CD4-positive, alpha-beta T cell treated with Interferon gamma for 1 hour (primary cell): ENCODE measurements around the gene RAB6A.
"Not testable (repeated sequence)": the region's sequence is repeated elsewhere in the genome, so short reads cannot be mapped to it uniquely, and the experiment has no call there.

Experiments used
- DNase-seq: peaks from one replicate; pipeline ENCODE4 v3.0.0-alpha.2; 2020

The RAB6A gene

DNA sequence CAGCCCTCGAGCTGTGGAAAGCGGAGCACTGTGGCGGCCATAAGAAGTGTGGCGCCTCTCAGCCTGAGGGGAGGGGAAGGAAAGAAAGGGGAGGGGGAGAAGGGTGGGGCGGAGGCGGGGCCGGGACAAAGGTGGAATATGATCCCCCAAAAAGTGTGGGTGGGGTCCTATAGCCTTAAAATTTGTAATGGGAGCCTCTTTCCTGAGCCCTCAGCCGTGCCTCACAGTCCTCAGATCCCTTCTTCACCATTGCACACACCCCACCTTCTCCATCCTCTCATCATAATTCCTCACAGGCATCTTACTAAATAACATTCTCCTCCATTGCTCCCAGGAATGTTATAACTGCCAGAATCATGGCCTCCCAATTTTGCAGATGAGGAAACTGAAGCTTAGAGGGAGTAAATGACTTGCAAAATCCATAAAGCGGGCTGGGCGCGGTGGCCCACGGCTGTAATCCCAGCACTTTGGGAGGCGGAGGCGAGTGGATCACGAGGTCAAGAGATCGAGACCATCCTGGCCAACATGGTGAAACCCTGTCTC lies 600 bp upstream of the RAB6A start:
- DNase-seq, result no peak

DNA sequence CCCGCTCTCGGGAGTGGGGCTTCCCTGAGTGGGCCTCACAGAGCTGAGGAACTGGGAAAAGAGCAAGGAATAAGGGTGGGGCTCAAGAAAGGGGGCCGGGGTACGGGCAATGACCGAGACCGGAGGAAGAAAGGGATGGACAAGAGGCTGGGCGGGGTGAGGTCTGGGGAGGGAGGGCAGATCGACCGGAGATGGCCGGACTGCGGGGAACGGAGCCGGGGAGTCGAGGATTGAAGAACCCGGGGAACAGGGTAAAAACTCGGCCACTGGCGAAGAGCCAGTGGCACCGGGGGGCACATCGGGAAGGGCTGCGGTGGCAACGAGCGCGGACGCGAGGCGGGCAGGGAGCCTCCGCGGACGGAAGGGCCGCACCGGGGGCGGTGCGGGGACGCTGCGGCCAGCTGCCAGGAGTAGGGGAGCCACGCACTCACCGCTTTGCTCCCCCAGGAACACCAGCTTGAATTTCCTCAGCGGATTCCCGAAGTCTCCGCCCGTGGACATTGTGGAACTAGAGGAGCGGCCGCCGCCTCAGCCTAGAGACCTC lies 667 bp downstream of the RAB6A start:
- peak; percentile 2 for DNase-seq

DNA sequence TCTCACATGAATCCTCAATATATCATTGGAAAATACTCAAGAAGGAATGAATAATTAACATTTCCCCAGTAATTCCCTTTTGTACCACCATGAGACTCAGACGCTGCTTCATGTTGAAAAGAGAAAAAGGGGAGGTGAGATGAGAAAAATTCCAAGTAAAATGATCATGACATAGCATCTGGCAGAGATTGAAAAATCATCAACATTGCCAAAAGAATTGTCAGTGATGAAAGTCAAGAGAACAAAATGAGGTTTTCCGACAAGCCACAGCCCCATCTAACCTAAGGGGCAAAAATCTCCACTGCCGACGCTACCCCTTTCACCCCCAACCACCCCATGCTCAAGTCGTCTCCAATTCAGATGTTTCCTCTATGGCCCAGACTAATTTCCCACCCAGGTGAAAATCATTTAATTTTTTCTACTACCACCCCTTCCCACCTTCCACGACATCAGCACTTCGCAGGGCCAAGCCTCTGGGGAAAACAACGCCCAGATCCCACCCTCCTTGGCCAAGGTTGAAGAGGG lies 1.2 kb downstream of the RAB6A start:
- DNase-seq, result no peak

DNA sequence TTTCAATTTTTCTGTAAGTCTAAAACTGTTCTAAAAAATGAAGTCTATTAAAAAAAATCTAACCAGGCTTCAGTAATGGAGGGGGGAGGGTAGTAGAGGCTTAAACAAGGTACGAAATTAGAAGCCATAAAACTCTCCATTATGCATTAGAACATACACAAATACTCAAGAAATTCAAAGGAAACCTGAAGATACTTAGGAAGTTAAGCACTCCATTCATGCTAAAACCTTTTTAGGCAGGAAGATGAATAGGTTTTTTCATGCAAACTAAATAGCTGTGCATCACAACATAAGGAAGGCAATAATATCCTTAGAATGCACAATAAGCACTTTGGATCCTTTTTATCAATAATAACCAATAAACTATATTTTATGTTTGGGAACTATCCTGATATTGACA lies 2.4 kb downstream of the RAB6A start:
- DNase-seq, result no peak

DNA sequence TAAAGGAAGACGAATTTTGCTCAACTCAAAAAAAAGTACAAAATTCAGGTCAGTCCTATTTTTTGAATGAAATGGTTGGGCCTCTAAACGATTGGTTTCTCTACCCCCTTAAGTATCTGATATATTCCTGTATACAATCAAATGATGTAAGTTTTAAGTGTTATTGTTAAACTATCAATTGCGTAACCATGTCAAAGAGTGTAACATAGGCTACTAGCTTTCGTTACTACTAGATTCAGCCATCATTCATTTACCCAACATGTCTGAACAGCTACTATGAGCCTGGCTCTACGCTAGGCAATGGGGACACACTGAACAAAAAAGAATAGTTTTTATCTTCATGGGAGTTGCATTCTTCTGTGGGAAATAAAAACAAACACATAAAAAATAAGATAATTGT lies 3.3 kb downstream of the RAB6A start:
- DNase-seq, result no peak

DNA sequence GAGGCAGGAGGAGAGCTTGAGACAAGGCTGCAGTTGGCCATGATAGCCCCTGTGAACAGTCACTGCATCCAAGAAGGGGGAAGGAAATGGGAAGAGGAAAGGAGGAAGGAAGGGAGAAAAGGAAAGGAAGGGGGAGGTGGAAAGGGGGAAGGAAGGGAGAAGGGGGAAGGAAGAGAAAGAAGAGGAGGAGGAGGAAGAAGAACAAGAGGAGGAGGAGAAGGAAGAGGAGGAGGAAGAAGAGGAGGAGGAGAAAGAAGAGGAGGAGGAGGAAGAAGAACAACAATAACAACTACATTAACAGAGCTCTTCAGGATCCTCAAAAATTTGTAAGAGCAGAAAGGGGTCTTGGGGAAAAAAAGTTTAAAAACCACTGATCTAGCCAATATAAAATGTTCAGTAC lies 5.2 kb downstream of the RAB6A start:
- no peak for DNase-seq

DNA sequence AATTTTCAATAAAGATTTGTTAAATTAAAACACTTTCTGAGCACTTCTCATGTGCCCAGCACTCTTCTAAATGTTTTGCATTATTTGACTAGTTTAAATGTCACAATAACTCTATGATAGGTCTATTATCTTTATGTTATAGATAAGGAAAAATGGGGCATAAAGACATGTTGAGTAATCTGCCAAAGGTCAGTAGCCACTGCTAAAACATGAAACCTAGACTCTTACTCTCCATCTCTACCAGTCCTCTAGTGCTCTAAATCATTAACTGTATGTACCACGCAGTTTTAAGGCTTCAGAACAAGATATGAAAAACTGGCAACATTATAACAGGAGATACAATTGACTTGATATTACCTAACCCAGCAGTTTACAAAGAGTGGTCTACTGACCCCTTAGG lies 6.9 kb downstream of the RAB6A start:
- DNase-seq, result no peak

DNA sequence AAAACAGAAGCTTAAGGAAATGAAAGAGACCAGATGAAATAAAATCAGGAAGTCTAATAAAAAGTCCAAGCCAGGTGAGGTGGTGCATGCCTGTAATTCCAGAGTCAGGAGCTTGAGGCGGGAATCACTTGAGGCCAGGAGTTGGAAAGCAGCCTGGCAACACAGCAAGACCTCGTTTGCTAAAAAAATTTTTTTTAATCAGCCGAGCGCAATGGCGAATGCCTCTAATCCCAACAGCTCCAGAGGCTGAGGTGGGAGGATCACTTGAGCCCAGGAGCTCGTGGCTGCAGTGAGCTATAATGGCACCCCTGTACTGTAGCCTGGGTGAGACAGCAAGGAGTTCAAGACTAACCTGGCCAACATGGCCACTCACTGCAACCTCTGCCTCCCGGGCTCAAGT lies 8.0 kb downstream of the RAB6A start:
- no peak for DNase-seq

DNA sequence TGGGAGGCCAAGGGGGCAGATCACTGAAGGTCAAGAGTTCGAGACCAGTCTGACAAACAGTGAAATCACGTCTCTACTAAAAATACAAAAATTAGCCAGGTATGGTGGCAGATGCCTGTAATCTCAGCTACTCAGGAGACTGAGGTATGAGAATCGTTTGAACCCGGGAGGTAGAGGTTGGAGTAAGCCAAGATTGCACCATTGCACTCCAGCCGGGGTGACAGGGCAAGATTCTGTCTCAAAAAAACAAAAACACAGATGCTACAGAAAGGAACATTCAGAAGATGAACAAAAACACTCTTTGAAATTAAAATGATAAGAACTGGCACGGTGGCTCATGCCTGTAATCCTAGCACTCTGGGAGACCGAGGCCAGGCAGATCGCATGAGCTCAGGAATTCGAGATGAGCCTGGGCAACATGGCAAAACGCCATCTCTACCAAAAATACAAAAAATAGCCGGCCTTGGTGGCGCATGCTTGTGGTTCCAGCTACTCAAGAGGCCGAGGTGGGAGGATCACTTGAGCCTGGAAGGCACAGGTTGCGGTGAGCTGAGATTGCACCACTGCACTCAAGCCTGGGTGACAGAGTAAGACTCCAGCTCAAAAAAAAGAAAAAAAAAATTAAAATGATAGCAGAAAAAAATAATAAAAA lies 8.5 kb downstream of the RAB6A start:
- DNase-seq, result no peak

DNA sequence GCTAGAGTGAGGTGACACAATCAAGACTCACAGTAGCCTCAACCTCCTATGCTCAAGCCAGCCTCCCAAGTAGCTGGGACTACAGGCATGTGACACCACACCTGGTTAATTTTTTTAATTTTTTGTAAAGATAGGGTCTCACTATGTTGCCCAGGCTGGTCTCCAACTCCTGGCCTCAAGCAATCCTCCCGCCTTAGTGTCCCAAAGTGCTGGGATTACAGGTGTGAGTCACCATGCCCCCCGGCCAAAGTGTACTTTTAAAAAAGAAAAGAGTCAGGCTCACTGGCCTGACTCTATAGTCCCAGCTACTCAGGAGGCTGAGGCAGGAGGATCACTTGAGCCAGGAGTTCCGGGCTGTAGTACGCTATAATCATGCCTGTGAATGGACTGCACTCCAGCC lies 10.0 kb downstream of the RAB6A start:
- not testable (repeated sequence) for DNase-seq

DNA sequence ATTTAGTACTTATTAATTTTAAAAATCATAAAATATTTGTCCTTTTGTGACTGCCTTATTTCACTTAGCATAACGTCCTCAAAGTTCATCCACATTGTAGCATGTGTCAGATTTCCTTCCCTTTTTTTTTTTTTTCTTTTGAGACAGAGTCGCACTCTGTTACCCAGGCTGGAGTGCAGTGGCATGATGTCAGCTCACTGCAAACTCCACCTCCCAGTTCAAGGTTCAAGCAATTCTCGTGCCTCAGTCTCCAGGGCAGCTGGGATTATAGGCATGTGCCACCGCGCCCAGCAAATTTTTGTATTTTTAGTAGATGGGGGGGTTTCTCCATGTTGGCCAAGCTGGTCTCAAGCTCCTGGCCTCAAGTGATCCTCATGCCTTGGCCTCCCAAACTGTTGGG lies 10.6 kb downstream of the RAB6A start:
- no peak for DNase-seq

DNA sequence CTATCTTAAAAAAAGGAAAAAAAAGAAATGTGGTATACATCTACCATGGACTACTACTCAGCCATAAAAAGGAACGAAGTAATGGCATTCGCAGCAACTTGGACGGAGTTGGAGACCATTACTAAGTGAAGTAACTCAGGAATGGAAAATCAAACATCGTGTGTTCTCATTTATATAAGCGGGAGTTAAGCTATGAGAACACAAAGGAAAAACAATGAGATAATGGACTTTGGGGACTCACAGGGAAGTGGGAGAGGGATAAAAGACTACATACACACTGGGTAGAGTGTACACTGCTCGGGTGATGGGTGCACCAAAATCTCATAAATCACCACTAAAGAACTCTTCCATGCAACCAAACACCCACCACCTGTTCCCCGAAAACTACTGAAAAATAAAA lies 11.8 kb downstream of the RAB6A start:
- no peak for DNase-seq

DNA sequence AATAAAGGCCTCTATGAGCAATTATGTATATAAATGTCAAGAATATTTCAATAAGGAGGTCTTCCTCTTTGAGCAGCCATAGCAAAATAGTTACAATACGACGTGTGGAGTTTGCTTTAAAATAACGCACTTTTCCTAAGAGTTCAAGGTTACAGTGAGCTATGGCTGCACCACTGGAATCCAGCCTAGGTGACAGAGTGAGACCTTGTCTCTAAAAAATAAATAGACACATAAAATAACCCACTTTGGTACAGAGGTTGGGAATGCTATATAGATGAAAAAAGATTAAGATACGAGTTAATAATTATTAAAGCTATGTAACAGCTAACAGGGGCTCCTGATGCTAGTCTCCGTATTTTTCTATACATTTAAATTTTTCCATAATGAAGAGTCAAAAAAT lies 12.6 kb downstream of the RAB6A start:
- no peak for DNase-seq

DNA sequence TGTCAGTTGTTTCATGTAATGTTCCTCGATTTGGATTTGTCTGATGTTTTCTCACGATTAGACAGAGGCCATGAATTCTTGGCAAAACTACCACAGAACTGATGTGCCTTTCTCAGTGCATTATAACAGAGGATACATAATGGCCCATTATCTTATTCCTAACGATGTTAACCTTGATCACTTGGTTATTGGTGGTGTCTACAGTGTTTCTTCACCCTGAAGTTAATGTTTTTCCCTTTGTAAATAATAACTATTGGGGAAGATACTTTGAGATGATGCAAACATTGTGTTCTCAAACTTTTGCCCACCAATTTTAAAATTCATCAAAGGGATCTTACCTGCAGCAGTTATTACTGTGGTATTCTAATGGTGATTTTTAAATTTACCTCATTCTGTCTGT lies 13.1 kb downstream of the RAB6A start:
- DNase-seq, result no peak

DNA sequence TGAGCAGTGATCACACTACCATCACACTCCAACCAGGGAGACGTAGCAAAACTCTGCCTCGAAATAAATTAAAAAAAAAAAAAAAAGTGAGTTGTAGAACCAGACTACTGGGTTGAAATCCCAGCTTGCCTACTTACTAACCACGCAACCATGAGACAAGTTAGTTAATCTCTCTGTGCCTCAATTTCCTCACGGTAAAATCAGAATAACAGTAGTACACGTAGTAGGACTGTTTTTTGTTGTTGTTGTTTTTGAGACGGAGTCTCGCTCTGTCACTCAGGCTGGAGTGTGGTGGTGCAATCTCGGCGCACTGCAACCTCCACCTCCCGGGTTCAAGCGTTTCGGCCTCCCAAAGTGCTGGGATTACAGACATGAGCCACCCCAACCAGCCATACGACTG lies 14.2 kb downstream of the RAB6A start:
- DNase-seq, result no peak

DNA sequence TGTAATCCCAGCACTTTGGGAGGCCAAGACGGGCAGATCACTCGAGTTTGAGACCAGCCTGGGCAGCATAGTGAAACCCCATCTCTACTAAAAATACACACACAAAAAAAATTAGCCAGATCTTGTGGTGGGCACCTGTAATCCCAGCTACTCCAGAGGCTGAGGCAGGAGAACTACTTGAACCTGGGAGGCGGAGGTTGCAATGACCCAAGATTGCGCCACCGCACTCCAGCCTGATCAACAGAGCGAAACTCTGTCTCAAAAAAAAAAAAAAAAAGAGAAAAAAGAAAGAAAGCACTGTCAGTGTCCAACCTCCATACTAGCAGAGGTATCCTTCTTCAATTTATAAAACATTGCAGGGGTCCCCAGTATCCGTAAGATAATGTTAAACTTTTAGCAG lies 17.8 kb downstream of the RAB6A start:
- DNase-seq, result no peak

DNA sequence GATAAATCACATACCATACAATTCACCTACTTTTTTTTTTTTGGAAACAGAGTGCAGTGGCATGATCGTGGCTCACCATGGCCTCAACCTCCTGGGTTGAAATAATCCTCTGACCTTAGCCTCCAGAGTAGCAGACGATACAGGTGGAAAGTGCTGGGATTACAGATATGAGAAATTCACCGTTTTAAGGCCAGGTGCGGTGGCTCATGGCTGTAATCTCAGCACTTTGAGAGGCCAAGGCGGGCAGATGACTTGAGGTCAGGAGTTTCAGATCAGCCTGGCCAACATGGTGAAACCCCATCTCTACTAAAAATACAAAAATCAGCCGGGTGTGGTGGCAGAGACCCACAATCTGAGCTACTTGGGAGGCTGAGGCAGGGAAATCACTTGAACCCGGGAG lies 24.9 kb downstream of the RAB6A start:
- DNase-seq, result not testable (repeated sequence)

DNA sequence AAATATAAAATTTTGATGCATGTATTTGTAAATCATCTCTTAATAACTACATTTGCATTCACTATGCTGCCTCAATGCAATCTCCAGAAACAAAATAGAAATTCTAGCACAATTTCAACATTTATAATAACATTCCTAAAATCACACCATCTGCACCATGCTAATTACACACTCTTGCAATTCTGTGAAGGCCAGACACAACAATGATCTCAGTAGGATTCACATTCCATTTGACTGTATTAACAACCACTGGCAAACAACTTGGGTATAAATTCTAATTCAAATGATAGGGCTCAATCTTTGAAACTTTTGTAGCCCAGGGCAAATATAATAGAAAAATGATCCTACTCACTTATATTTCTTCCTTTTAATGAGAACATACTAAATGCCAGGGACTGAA lies 25.9 kb downstream of the RAB6A start:
- DNase-seq, result no peak

DNA sequence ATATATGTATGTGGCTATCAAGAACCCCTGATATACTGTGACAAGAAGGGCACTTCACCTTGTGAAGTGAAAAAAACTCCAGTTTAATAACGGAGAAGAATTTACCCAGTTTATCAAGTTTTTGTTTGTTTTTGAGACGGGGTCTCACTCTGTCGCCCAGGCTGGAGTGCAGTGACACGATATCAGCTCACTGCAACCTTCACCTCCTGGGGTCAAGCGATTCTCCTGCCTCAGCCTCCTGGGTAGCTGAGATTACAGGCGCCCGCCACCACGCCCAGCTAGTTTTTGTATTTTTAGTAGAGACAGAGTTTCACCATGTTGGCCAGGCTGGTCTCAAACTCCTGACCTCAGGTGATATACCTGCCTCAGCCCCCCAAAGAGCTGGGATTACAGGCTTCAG lies 26.9 kb downstream of the RAB6A start:
- not testable (repeated sequence) for DNase-seq

DNA sequence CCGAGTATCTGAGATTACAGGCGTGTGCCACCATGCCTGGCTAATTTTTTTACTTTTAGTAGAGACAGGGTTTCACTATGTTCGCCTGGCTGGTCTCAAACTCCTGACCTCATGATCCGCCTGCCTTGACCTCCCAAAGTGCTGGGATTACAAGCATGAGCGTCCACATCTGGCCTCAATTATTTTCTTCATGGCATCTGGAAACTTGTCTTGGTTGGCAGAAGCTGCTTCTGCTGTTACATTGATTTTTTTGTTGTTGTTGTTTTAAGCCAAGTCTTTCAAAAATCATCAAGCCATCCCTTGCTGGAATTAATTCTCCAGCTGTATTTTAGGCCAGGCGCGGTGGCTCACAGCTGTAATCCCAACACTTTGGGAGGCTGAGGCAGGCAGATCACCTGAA lies 27.9 kb downstream of the RAB6A start:
- not testable (repeated sequence) for DNase-seq

DNA sequence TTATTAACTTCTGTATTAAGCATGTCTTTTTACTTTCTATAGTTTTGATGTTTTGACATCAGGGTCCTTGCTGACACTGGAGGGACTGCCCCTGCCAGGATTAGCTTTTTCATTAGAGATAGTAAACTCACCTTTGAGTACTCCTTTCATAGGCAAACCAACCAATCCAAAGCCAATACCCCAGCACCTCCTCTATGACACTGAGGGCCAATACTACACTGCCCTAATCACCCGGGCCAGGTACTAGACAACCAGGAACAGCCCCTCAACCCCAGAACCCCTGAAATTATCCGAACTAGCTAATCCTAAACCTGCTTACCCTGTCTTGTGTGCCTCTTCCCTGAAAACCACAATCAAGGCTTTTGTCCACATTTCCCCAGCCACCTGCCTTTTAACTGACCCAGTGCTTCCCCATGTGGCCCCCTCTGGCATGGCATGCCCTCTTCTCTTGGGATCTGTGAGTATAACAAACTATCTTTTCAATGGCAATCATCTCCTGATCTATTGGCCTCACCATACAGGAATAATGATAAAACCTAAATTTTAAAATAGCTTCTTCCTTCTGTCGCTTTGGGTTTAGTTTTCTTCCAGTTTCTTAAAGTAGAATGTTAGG lies 31.2 kb downstream of the RAB6A start:
- no peak for DNase-seq

DNA sequence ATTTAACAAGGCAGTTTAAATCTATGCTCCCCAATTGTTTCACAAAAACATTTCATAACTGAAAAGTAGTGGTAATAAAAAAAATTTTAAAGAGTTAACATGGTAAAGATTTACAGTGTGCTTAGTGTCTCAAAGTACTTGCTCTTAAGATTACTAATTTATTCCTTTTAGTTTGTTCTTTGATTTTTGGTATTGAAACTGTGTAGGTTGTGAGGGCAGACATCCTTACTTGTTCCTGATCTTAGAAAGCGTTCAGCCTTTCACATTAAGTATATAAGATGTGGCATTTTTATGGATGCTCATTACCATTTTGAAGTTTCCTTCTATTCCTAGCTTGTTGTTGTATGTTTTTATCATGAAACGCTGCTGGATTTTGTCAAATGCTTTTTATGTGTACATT lies 32.9 kb downstream of the RAB6A start:
- no peak for DNase-seq

DNA sequence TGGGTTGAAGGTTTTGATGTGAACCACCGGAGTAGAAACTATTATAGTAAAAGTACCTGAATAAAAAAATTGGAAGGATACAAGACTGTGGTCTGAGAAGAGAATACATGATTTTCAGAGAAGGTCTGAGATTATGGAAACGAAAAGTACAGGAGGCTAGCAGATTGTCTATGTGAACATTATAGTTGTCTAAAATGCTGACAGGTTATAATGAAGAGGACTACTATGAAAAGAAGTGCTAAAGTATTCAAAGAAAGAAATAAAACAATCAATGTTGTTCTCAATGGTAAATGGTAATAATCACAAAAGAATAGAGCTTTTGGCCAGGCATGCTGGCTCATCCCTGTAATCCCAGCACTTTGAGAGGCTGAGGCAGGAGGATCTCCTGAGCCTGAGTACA lies 34.0 kb downstream of the RAB6A start:
- DNase-seq, result no peak

DNA sequence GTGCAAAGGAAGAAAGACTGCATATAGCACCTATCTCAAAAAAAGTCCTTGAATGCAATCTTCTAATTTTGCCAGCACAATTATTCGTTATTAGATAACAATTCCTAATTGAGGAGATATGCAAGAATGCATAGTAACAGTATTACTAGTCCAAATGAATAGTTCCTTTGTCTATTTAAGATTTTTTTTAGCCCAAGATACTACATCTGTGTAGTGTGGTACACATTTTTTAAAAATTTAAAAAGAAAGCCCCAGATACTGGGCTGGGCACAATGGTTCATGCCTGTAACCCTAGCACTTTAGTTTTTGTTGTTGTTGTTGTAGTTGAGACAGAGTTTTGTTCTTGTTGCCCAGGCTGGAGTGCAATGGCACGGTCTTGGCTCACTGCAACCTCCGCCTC lies 43.7 kb downstream of the RAB6A start:
- DNase-seq, result no peak
